Activated T-cell treated with anti-CD3 and anti-CD28 coated beads for 48 hours (primary cell): ENCODE data around the gene VPS13C.

ENCODE experiments used
- DNase-seq: peaks from one replicate; pipeline ENCODE4 v3.0.0-alpha.2; 2020; ENCODE audit warnings: low read depth

Gene VPS13C

DNA sequence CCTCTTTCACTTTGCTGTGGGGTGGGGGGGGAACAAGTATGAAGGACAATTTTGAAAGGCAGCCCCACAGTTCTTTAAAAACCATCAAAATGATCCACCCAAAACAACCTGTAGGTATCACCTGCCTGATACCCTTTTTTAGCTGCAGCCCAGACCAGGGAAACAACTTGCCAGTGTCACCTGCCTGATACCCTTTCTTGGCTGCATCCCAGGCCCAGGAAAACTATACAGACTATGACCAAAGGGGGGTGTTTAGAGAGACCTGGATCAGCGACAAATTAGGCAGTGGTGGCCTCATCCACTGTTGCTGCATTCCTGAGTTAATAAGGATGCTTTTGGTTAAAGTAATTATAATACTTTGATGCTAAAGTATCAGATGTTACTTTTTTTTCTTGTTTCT, 122.0 kb downstream of the VPS13C start:
- no peak for DNase-seq

DNA sequence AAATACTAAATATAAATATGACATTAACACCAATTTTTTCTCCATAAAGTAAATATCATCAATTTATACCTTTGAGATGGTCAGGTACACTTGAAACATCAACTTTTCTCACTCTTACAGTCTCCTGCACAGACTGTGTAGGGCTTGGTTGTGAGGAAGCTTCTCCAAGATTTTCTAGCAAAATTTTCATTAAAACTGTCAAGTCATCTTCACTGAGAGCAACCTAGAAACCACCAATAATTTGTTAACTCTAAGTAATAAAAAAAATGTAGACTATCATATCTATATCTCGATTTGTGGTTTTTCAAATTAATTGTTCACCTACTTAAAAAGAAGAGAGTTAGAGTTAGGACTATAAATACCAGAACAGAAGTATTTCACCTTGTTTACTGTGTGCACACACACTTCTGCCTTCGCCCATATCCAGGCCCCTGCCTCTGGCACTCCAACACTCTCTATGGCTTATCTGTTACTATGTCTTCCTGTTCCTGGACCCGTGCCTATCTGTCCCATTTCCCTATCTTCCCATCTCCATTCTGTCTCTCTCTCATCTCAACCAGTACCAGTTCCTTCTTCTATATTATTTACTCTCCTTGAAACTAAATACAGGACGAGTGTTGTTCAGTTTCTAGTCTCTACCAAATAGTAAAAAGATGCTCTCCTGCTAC, 123.6 kb downstream of the VPS13C start:
- no peak for DNase-seq

DNA sequence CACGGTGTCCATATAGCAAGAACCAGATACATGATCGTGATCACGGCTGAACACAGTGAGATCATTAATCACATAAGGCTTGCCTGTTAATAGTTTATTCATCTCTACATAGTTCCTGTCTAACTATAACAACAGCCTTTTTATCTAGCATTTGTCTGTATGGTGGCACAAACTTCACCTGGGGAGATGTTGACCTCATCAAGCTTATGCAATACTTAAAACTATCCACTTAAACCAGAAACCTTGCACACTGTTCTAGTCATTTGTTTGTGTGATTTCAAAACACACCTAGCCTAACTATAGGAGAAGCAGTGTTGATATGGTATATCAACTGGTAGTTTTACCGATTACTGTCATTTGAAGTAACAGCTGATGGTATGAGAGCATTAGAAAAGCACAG, 124.8 kb downstream of the VPS13C start:
- DNase-seq, result no peak

DNA sequence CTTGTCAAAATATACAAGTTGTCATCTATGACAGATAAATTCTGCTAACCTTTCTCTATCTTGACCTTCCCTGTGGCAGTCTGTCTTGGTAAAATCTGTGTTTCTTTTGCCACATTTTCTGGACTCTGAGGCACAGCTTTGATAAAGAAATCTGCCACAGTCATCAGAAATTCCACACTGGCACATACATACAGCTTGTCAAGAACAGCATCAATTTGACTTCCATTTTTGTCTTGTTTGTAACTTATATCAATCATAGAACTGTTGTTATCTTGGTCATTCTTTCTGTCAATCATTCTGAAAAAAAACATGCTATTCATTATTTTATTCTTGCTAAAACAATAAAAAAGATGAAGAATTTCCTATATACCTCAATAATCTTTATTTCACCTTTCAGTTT, 130.8 kb downstream of the VPS13C start:
- no peak for DNase-seq

DNA sequence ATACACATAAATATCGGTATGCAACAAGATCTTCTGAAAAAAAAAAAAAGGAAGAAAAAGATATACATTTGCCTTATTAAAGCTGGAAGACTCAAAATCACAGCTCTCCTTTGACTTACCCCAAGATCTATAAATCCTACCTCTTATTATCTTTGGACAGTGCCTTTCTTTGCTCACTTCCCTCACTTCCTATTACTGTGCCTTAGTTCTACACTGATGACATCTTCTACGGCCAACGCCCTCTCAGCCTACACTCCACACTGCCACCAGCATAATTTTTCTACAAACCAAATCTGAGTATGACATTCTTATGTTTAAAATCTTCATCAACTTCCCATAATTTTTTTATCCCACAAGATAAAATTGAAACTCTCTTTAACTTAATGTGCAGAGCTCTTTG, 137.1 kb downstream of the VPS13C start:
- no peak for DNase-seq

DNA sequence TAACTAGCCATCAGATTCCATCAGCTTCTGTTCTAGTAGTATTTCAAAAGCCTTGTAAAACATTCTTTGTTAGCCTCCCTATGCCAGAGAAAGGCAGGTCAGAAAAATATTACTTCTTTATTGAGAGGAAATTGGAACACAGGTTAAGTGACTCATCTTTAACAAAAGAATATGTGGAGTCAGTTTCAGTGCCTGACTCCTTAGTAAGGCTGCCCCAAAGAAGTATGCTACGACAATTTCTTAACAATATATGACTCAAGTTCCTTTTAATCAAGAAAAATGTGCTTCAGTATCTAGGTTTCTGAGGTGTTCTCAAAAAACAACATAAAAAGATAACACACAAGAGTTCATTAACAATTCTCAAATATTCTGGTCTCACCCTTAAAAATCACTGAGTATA, 139.2 kb downstream of the VPS13C start:
- no peak for DNase-seq

DNA sequence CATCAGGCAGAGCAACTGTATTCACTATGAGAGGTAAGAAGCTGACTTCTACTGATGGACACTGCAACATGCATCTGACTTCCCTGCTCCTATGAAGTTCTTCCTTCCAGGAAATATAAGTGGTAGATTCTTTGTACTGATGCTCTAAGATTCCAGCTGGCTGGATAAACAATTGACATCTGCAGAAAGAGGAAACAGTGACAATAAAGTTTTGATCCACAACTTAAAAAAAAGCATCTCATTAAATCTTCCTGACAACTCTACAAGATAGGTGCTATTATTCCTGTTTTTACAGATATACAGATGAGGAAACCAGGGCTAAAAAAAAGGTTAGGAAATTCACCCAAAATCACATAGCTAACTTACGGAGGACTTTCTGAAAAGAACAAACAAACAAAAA, 142.8 kb downstream of the VPS13C start:
- DNase-seq, result no peak

DNA sequence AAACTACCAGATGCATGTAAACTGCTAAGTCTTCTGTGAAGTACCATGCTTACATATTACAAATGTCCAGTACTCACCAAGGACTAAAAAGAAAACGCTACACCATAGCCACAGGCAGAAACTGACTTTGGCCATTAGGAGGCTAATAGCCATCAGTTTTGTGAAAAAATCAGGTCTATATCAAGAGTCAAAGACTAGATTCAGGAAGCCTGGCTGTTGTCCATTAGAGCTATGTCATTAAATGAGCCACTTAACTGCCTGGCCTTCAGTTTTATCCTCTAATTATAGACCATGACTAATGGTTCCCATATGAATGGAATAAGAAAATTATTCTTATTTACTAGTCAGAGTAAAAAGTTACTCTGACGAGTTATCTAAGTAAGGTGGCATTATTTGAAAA, 144.1 kb downstream of the VPS13C start:
- no peak for DNase-seq

DNA sequence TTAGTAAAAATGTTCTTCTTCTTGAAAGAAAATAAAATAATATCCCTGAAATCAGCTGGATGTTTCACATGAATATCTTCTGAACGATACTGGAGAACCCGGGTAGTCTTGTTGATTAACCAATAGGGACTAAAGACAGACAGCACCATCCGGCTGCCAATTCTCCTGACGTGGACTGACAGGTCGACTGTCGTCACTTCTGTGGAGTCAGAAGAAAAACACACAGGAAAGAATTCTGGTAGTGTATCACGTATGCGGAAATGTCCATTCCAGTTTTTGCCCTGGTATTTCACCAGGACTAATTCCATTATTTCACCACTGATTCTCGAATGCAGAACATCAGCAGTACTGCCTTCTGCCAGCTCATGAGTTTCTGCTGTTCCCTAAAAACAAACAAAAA, 144.6 kb downstream of the VPS13C start:
- no peak for DNase-seq

DNA sequence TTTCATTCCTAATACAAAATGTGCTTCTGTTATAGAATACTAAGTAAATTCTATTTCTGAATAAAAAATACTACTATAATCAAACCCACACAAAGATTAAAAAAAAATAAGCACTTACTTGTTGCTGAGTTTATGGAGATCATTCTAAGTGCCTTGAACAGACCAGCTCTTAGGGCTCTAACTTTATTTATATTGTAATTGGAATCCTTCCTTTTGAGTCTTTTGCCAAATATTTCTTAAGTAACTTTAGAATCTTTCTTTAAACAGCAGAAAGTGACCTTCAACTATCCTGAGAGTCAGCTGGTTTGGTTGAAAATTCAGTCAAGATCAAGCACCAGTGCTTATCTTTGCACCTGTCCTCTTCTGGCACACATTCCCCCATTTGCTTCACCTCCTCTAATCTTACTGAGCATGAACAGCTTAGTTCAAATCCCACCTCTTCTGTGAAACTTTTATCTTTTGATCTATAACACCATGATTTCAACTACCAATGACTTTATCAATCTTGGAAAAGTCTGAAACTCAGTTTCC, 149.3 kb downstream of the VPS13C start:
- DNase-seq, result no peak

DNA sequence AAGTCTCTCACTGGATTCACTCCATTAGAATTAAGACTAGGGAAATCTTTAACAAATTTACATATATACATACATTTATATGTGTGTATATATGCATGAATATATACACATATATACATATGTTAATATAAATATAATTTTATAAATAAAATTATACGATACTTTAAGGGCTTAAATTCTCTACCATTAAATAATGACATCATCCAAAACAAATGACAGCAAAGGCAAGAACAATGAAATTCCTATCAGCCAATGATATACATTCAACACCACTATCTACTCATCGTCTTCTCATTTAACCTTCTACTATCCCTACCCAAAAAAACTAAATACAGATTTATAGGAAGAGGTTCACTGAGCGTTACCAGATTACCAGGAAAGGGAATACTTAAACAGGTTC, 152.0 kb downstream of the VPS13C start:
- no peak for DNase-seq

DNA sequence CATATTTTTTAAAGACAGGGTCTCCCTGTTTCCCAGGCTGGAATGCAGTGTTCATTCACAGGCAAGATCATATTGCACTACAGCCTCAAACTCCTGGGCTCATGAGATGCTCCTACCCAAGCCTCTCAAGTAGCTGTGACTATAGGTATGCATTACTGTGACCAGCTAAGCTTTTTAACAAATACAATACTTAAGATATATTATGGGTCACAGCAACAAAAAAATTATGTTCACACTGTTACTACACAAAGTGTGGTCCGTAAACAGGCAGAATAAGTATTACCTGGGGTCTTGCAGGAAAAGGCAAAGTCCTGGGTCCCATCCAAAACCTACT, 152.5 kb downstream of the VPS13C start:
- DNase-seq, result no peak

DNA sequence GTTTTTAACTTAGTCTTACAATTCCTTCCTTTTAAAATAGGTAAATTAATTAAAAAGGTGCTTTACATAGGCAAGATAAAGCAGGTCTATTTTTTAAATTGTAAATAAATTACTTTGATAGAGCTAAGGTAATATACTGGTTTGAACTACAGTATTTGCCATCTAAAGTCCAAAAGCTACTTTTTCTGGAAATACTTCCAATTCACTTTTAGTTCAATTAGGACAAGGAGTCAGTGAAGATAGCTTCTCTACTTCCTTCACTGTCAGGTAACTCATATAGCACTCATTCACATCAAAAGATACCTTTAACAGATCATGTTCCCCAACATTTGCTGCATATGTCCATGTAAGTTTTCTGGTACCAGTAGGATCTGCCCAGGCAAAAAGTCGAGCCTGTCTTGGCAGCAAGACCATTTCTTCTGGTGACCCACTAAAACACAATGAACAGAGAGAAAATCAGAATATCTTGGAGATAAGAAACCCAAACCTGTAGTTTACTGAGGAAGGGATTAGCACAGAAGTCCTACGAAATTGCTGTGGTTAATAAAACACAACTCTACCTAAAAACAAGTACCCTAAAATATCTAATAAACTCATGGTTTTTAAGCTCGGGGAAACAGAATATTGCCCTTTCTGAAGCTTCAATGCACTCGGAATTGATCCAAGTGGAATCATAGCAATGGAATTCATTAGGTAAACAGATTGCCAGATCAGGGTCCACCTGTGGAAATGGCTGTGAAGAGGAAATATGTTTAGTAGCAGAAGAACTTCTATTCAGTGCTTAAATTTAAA, 153.1 kb downstream of the VPS13C start:
- no peak for DNase-seq

DNA sequence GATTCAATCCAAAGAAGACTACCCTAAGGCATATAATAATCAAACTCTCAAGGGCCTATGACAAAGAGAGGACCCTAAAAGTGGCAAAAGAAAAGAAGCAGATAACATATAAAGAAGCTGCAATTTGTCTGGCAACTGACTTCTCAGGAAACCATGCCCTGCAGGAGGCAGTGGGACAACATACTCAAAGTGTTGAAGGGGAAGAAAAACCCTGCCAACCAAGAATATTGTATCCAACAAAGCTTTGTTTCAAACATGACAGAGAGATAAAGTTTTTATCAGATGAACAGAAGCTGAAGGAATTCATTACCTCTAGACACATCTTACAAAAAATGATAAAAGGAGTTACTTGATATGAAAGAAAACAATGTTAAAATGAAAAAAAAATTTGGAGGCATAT, 167.1 kb downstream of the VPS13C start:
- DNase-seq, result no peak

DNA sequence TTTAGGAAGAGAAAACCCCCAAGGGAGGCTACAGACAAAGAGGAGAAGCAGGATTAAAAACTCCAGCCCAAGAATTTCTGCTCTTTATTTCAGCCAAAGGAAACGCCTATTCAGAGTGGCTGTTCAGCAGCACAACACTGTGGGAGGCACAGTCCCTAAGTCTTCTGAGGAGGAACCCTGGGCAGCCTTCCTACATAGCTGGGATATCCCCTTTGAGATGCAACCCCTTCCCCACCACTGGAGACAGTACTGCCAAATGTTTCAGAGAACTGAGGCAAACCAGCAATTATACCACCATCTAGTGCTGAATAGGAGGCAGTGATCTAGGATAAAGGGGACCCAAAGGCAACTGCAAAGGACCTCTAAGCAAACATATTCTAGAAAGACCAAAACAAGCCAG, 168.1 kb downstream of the VPS13C start:
- no peak for DNase-seq

DNA sequence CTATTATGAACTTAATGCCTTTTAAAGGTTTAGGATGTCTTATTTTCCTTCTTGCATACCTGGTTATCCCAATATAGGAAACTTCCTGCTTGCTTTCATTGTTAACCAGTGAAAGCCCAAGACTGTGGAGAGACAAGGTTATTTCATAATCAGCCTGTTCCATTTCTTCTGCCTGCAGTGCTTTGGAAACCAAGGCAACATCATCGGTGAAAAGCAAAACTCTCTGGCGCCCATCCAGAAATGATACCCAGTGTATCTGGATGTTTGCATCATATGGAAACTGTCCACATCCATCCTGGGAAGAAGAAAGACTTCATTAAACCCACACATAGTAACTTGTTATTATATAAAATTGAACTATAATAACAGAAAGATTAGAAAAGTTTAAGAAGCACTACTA, 170.1 kb downstream of the VPS13C start:
- DNase-seq, result no peak

DNA sequence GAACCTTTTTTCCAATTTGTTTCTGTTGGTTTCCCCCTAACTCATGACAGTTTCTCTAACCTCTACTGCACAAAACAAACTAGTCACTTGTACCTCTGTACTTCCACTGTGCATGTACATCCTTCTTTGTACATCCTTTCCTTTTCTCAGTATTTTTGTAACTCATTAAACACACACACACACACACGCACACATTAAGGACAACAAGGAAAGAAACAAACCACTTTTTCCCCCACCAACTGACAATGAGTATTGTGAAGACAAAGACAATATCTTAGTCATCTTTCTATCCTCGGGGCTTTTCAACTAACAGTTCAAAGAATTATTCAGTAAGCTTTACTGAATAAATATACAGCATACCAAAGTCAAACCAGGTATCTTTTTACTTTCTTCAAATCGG, 170.5 kb downstream of the VPS13C start:
- DNase-seq, result no peak

DNA sequence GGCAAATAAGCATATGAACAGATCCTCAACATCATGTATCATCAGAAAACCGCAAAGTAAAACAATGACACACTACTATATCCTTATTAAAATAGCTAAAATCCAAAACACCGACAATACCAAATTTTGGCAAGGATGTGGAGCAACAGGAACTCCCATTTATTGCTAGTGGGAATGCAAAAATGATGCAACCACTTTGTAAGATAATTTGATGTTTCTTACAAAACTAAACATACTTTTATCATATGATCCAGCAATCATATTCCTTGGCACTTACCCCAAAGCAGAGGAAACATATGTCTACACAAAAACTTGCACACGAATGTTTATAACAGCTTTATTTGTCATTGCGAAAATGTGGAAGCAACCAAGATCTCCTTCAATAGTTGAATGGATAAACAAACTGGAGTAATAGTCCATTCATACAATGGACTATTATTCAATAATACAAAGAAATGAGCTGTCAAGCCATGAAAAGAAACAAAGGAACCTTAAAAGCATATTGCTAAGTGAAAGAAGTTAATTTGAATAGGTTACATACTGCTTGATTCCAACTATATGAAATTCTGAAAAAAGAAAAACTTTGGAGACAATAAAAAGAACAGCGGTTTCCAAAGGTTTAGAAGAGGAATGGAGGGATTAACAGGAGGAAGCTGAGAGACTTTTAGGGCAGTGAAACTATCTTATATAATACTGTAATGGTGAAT, 172.0 kb downstream of the VPS13C start:
- no peak for DNase-seq

DNA sequence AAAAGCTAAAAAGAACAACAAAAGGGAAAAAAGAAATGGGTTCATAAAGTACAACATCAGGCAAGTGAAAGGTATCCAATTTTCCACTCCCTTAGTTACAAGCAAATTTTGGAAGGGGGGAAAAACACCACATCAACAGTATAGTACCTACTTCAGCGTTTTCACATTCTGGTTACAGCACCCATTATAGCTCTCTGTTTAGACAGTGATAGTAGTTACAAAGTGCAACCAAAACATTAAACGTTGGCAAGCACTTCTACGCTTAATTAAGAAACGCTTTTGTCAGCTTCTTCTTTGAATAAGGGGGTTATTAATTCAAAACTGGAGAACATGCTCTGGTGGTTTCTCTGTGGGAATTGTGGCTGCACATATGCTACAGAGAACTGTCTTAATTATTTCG, 180.2 kb downstream of the VPS13C start:
- DNase-seq, result no peak

DNA sequence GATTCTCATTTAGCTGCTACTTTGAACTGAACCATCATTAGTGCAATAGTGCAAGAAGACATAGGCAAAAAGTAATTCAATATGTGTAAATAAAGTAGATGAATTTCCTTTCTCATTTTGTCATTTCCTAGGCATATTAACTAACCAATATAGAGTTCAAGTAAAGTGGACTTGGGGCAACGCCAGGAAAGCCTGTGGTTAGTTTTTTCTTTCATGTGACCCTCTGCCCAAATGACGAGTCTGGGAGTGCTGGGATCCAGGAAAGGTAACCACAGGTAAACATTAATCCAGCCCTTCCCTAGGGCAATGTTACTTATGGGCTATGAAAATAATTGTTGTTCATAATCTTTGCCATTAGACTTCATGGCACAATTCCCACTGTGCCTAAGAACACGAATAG, 181.0 kb downstream of the VPS13C start:
- DNase-seq, result no peak

DNA sequence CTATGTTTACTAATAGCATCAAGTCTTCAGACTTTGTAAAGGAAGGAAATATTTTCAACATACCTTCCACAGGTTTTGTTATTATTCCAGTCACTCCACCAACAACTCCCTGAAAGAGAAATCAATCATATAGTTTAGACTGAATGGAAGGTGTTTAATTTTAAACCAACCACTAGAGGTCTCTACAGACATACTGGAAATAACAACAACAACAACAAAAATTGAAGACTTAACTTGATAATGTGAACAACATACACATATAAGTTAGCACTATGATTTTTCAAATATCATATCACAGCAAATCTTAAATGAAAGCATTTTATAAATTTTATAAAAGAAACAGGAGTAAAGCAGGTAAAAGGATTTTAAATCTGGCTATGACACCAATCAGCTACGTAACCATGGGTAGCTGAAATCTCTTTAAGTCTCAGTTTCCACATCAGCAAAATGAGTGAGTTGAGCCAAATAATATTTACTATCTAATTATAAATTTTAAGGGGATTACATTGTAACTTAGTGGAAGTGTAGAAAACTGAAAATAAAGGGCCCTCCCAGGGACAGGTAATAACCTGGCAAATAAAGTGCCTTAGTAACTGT, 188.2 kb downstream of the VPS13C start:
- no peak for DNase-seq

DNA sequence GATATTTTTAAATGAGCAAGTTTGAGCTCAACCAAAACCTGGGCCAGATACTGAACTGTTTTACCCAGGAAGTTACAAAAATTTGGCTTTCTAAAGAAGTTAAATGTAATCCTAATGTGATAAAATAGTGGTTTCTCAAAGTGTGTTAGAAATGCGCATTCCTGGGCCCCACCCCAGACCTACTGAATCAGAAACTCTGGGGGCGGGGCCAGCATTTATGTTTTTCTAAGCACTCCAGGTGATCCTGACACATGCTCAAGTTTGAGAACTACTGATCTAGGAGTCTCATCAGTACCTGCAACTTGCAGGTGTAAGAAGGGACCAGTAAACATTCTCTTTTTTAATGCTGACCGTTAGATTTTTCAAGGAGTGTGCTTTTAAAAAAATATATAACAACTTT, 190.6 kb downstream of the VPS13C start:
- DNase-seq, result no peak

DNA sequence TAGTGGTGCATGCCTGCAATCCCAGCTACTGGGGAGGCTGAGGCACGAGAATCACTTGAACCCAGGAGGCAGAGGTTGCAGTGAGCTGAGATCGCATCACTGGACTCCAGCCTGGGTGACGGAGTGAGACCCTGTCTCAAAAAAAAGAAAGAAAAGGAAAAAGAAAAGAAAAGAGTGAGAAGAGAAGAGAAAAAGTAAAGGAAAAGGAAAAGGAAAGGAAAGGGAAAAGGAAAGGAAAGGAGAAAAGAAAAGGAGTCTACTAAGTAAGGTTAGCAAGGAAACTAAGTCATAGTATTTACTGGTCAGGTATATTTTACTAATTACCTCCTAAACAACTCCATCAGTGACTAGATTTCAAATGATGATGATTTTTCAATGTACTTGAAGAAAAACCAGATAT, 198.3 kb downstream of the VPS13C start:
- DNase-seq, result no peak
